H1 (cell line): ENCODE results near the gene SPTY2D1. TPM values are rescaled to one million over a fixed set of nuclear protein-coding genes. Genes with fewer than 3 reads are reported as not detected.

Experiments
- CTCF ChIA-PET: fragments of 300-600 bp; sonication (Branson Sonifier 250); formaldehyde crosslinking; loops from one replicate; lab custom pipeline; 2021; ENCODE audit not compliant: partially characterized antibody; lab: Charles Lee
- POLR2A ChIA-PET: fragments of 300-600 bp; sonication (Branson Sonifier 250); formaldehyde crosslinking; loops from one replicate; lab custom pipeline; 2021; ENCODE audit warnings: inconsistent platforms; ENCODE audit not compliant: partially characterized antibody; lab: Charles Lee
- DNase-seq, 2 experiments: peaks; one replicate each; pipeline versions ENCODE4 v3.0.0 to v3.0.0-alpha.2; 2010 to 2022; ENCODE audit warnings: low spot score in 2 of 2, low read depth in 1 of 2, mixed read lengths in 1 of 2
- FAIRE-seq: peaks from 2 replicates; lab custom pipeline; 2011; peaks lifted over from hg19 to GRCh38; lab: Jason Lieb, UNC
- H2AFZ ChIP-seq: 2 replicates; pipeline ENCODE4 v1.8.1; 2012; ENCODE audit warnings: low read length, inconsistent platforms
- H2AK5ac ChIP-seq: 2 replicates; pipeline ENCODE4 v1.6.1; 2013; ENCODE audit warnings: low read depth, low read length
- H2BK120ac ChIP-seq: replicated peaks from 2 replicates; pipeline ENCODE3; 2013; ENCODE audit warnings: low read depth, low read length, inconsistent platforms
- H2BK12ac ChIP-seq: 2 replicates; pipeline ENCODE4 v1.6.1; 2013; ENCODE audit warnings: low read depth, low read length
- H2BK15ac ChIP-seq: 2 replicates; pipeline ENCODE4 v1.6.1; 2013; ENCODE audit warnings: low read length
- H2BK20ac ChIP-seq: 2 replicates; pipeline ENCODE4 v1.6.1; 2013; ENCODE audit warnings: low read length
- H2BK5ac ChIP-seq: 2 replicates; pipeline ENCODE4 v1.6.1; 2013; ENCODE audit warnings: low read depth, low read length
- H3K14ac ChIP-seq: 2 replicates; pipeline ENCODE4 v1.6.1; 2013; ENCODE audit warnings: inconsistent platforms; ENCODE audit not compliant: insufficient read length
- H3K18ac ChIP-seq: 2 replicates; pipeline ENCODE4 v1.6.1; 2013; ENCODE audit warnings: low read length; ENCODE audit errors: extremely low read depth
- H3K23ac ChIP-seq: 2 replicates; pipeline ENCODE4 v1.6.1; 2013; ENCODE audit warnings: inconsistent platforms; ENCODE audit not compliant: insufficient read length
- H3K23me2 ChIP-seq: 2 replicates; pipeline ENCODE4 v1.6.1; 2013; ENCODE audit warnings: low read depth, low read length
- H3K27ac ChIP-seq: 2 replicates; pipeline ENCODE4 v1.6.1; 2011; ENCODE audit warnings: low read depth, low read length, inconsistent platforms
- H3K27me3 ChIP-seq, 4 experiments: replicated peaks in 1 of 4; 1 replicate in 1 of 4; 2 replicates in 3 of 4; pipeline versions ENCODE4 v1.6.1 to v1.8.1; 2011 to 2013; ENCODE audit warnings: low read length in 3 of 4, mild to moderate bottlenecking in 3 of 4, inconsistent platforms in 2 of 4, mixed read lengths in 2 of 4, moderate library complexity in 1 of 4; ENCODE audit not compliant: control insufficient read depth in 3 of 4, insufficient read depth in 3 of 4; ENCODE audit errors: extremely low read depth in 1 of 4
- H3K36me3 ChIP-seq, 4 experiments: 2 replicates each; pipeline versions ENCODE4 v1.6.1 to v1.8.1; 2011 to 2013; ENCODE audit warnings: mild to moderate bottlenecking in 4 of 4, low read length in 3 of 4, moderate library complexity in 2 of 4, control low read depth in 1 of 4, inconsistent platforms in 1 of 4; ENCODE audit not compliant: insufficient read depth in 4 of 4, control insufficient read depth in 2 of 4
- H3K4ac ChIP-seq: replicated peaks from 2 replicates; pipeline ENCODE3; 2013; ENCODE audit warnings: low read length, low read depth, mixed read lengths, inconsistent platforms; ENCODE audit not compliant: insufficient read length
- H3K4me1 ChIP-seq, 4 experiments: replicated peaks in 1 of 4; 1 replicate in 1 of 4; 2 replicates in 3 of 4; pipeline versions ENCODE4 v1.6.1 to v1.8.1; 2011 to 2013; ENCODE audit warnings: low read length in 3 of 4, inconsistent platforms in 2 of 4, mixed read lengths in 1 of 4; ENCODE audit not compliant: insufficient read depth in 4 of 4, control insufficient read depth in 3 of 4
- H3K4me2 ChIP-seq, 2 experiments: 2 replicates each; pipeline versions ENCODE4 v1.6.1 to v1.8.1; 2011 to 2013; ENCODE audit warnings: low read depth in 2 of 2, low read length in 2 of 2, control low read depth in 1 of 2, inconsistent platforms in 1 of 2, mild to moderate bottlenecking in 1 of 2; ENCODE audit not compliant: insufficient read depth in 1 of 2
- H3K4me3 ChIP-seq, 4 experiments: fragments of 200-600, 300-600 bp in 1 of 4; sonication (generic), shearing (Covaris generic), sonication (Bioruptor Twin) in 1 of 4; 2 replicates each; pipeline versions ENCODE4 v1.5.1 to v1.8.1; 2011 to 2016; ENCODE audit warnings: low read length in 4 of 4, low read depth in 3 of 4, control low read depth in 2 of 4, inconsistent platforms in 2 of 4, mild to moderate bottlenecking in 2 of 4, mixed read lengths in 1 of 4, moderate library complexity in 1 of 4; ENCODE audit not compliant: insufficient read depth in 2 of 4; ENCODE audit errors: extremely low read depth in 1 of 4
- H3K56ac ChIP-seq: replicated peaks from 2 replicates; pipeline ENCODE3; 2013; ENCODE audit warnings: low read depth, mild to moderate bottlenecking, mixed read lengths, low read length, inconsistent platforms; ENCODE audit not compliant: insufficient read length
- H3K79me1 ChIP-seq: 2 replicates; pipeline ENCODE4 v1.6.1; 2013; ENCODE audit warnings: low read depth, low read length, control low read depth
- H3K79me2 ChIP-seq, 2 experiments: 2 replicates each; pipeline versions ENCODE4 v1.6.1 to v1.8.1; 2012 to 2013; ENCODE audit warnings: low read length in 2 of 2, mild to moderate bottlenecking in 2 of 2, inconsistent platforms in 1 of 2; ENCODE audit not compliant: insufficient read depth in 2 of 2, control insufficient read depth in 1 of 2
- H3K9ac ChIP-seq, 4 experiments: replicated peaks in 1 of 4; 1 replicate in 1 of 4; 2 replicates in 3 of 4; pipeline versions ENCODE4 v1.6.1 to v1.8.1; 2011 to 2013; ENCODE audit warnings: low read depth in 3 of 4, low read length in 3 of 4, control low read depth in 2 of 4, mild to moderate bottlenecking in 2 of 4, moderate library complexity in 2 of 4, inconsistent platforms in 1 of 4; ENCODE audit errors: extremely low read depth in 1 of 4
- H3K9me3 ChIP-seq, 2 experiments: 2 replicates each; pipeline versions ENCODE4 v1.6.1 to v1.8.1; 2012 to 2013; ENCODE audit warnings: mild to moderate bottlenecking in 2 of 2, moderate library complexity in 2 of 2, control low read depth in 1 of 2, inconsistent platforms in 1 of 2, low read depth in 1 of 2, low read length in 1 of 2, mixed read lengths in 1 of 2; ENCODE audit not compliant: insufficient read depth in 2 of 2
- H4K20me1 ChIP-seq, 2 experiments: replicated peaks in 1 of 2; 2 replicates each; pipeline versions ENCODE3 to v1.8.1; 2011 to 2013; ENCODE audit warnings: inconsistent platforms in 2 of 2, low read length in 2 of 2, mild to moderate bottlenecking in 1 of 2; ENCODE audit not compliant: insufficient read depth in 2 of 2, control insufficient read depth in 1 of 2
- H4K5ac ChIP-seq: 2 replicates; pipeline ENCODE4 v1.6.1; 2013; ENCODE audit warnings: low read length, low read depth, mixed read lengths, inconsistent platforms; ENCODE audit not compliant: insufficient read length
- H4K8ac ChIP-seq: 2 replicates; pipeline ENCODE4 v1.8.0; 2013; ENCODE audit warnings: mild to moderate bottlenecking, moderate library complexity, low read length, inconsistent platforms; ENCODE audit not compliant: insufficient read depth; ENCODE audit errors: extremely low read depth
- H4K91ac ChIP-seq: replicated peaks from 2 replicates; pipeline ENCODE3; 2013; ENCODE audit warnings: low read length, mixed read lengths, inconsistent platforms; ENCODE audit not compliant: insufficient read length
- CBX5 ChIP-seq: fragments of 300-800, 300-1000 bp; sonication (generic); IDR thresholded peaks from 2 replicates; pipeline ENCODE4 v1.7.1; 2016; ENCODE audit warnings: antibody characterized with exemption, low read length, low read depth
- CTBP2 ChIP-seq: IDR thresholded peaks from 2 replicates; pipeline ENCODE4 v1.7.0; 2011; ENCODE audit warnings: borderline replicate concordance, mild to moderate bottlenecking, moderate library complexity, mixed read lengths, low read length; ENCODE audit not compliant: insufficient read depth, insufficient read length
- EP300 ChIP-seq, 2 experiments: IDR thresholded peaks; 1 replicate in 1 of 2; 2 replicates in 1 of 2; pipeline ENCODE4 v1.6.1; 2011 to 2012; ENCODE audit warnings: low read depth in 2 of 2, low read length in 2 of 2, mild to moderate bottlenecking in 2 of 2, borderline replicate concordance in 1 of 2, inconsistent platforms in 1 of 2, moderate library complexity in 1 of 2
- HDAC2 ChIP-seq, 2 experiments: fragments of 300-600 bp in 1 of 2; sonication (generic) in 1 of 2; IDR thresholded peaks; 2 replicates each; pipeline ENCODE4 v1.6.1; 2011 to 2012; ENCODE audit warnings: low read depth in 2 of 2, low read length in 2 of 2, mild to moderate bottlenecking in 2 of 2, moderate library complexity in 2 of 2, borderline replicate concordance in 1 of 2, inconsistent platforms in 1 of 2
- MAFK ChIP-seq: IDR thresholded peaks from 2 replicates; pipeline ENCODE4 v1.6.1; 2012; ENCODE audit warnings: low read depth, mild to moderate bottlenecking, improper control_type of control experiment, low read length
- MAX ChIP-seq: IDR thresholded peaks from 2 replicates; pipeline ENCODE4 v1.6.1; 2012; ENCODE audit warnings: inconsistent platforms
- NANOG ChIP-seq: IDR thresholded peaks from 2 replicates; pipeline ENCODE4 v1.6.1; 2011; ENCODE audit warnings: low read length, low read depth, mild to moderate bottlenecking, inconsistent platforms; ENCODE audit not compliant: insufficient read depth, poor library complexity, severe bottlenecking
- POLR2AphosphoS5 ChIP-seq: IDR thresholded peaks from 2 replicates; pipeline ENCODE4 v1.6.1; 2011; ENCODE audit warnings: low read depth, low read length
- RBBP5 ChIP-seq: IDR thresholded peaks from 2 replicates; pipeline ENCODE4 v1.7.1; 2012; ENCODE audit warnings: low read depth, mild to moderate bottlenecking, inconsistent platforms, low read length, moderate library complexity, borderline replicate concordance
- SUZ12 ChIP-seq: fragments of 200-600 bp; sonication (generic); IDR thresholded peaks from 2 replicates; pipeline ENCODE4 v1.6.1; 2012; ENCODE audit warnings: mild to moderate bottlenecking, inconsistent platforms, low read length, moderate library complexity, mixed read lengths
- TAF7 ChIP-seq: optimal IDR thresholded peaks from 2 replicates; pipeline ENCODE3; 2011; ENCODE audit warnings: low read depth, mild to moderate bottlenecking, inconsistent platforms, low read length, moderate library complexity, borderline replicate concordance
- USF2 ChIP-seq: IDR thresholded peaks from 2 replicates; pipeline ENCODE4 v1.6.1; 2011; ENCODE audit warnings: low read length, improper control_type of control experiment
- polyA plus RNA-seq, 7 experiments: library from polyadenylated mRNA; depleted of rRNA in 3 of 7; stranded (reverse) in 5 of 7; unstranded in 2 of 7; fragments of >200 nt in 5 of 7; fragments of 200-250 nt in 2 of 7; gene quantifications; 1 replicate in 5 of 7; 2 replicates in 1 of 7; 4 replicates in 1 of 7; pipeline versions ENCODE4 v1.2.1 to v1.2.3, GENCODE V29; 2011 to 2013; ENCODE audit warnings: missing spikeins in 2 of 7, mixed read lengths in 2 of 7
- total RNA-seq: library from RNA; stranded (reverse); fragmentation: NEBNext Ultra II Directional; extraction: Animal tissue kit (Norgen Biotek cat#: 25700); gene quantifications from 2 replicates; pipeline ENCODE4 v1.2.1, GENCODE V29; 2021

The SPTY2D1 gene
- total and polyA plus RNA-seq, 2 of the 8 experiments (the other 6 are each of a cell fraction or from before 2014, with no cell fraction given), result 4.9 to 17.6 TPM

GRCh38 chr11:18564149-18564548, 70.0 kb downstream of the SPTY2D1 start:
- Histone ChIP-seq H3K4me3 (no peak overlapping the region), H4K5ac (no peak overlapping the region), H2BK120ac (no peak overlapping the region), H4K8ac (no peak overlapping the region), H3K27ac (no peak overlapping the region), H4K20me1 (no peaks in the 10 kb centered on the region), H3K4ac (no peak overlapping the region), H3K4me1 (no peaks in the 10 kb centered on the region), H3K9ac (no peak overlapping the region), H3K56ac (no peak overlapping the region), H2BK12ac (no peak overlapping the region), H3K23ac (no peak overlapping the region), H3K27me3 (no peaks in the 10 kb centered on the region), H2AK5ac (no peak overlapping the region), H3K79me2 (no peaks in the 10 kb centered on the region)
- ChIA-PET POLR2A (interaction anchor here (0.8 to 1.7 kb wide), 2 partner anchors 19 to 24 kb away, joined by 4 to 5 read pairs; partner anchors contain the start of gene UEVLD), CTCF (interaction anchor here (0.6 to 1.3 kb wide), 2 partner anchors 87 to 141 kb away, joined by 3 to 4 read pairs; no protein-coding TSS in a partner anchor)
- TF ChIP-seq HDAC2 (IDR thresholded peaks at IDR 0.05; ENCODE audit: borderline replicate concordance in 1 of 2, low read depth in 2 of 2, low read length in 2 of 2), result no peak
- TF ChIP-seq CTBP2, result no peak
- TF ChIP-seq MAFK, result no peak
- TF ChIP-seq POLR2AphosphoS5, result no peak
- TF ChIP-seq CBX5, result no peak
- TF ChIP-seq EP300 (IDR thresholded peaks at IDR 0.05; ENCODE audit: borderline replicate concordance in 1 of 2, low read depth in 2 of 2, low read length in 2 of 2), result no peak
- no peak for TF ChIP-seq SUZ12
- TF ChIP-seq NANOG, result no peak
- no peak for TF ChIP-seq USF2
- no peak for TF ChIP-seq MAX
- no peak for TF ChIP-seq RBBP5
- TF ChIP-seq TAF7, result no peak
- TF ChIP-seq, all 59 proteins: peak for 0
- FAIRE-seq (no peak), DNase-seq (no peak)
- peaks cover 0 to 2% (median 0%) of the 10 kb centered on the region in 4 experiments; a peak in 3 of 8 replicates for H3K36me3 ChIP-seq
- no peak overlapping the region for H2AFZ ChIP-seq
- H3K9me3 ChIP-seq, result no peaks in the 10 kb centered on the region
- no peak overlapping the region for H2BK5ac ChIP-seq
- no peaks in the 10 kb centered on the region for H3K79me1 ChIP-seq
- H2BK15ac ChIP-seq, result no peak overlapping the region
- H3K4me2 ChIP-seq, result no peak overlapping the region
- no peak overlapping the region for H4K91ac ChIP-seq
- H3K14ac ChIP-seq, result no peak overlapping the region
- no peak overlapping the region for H3K18ac ChIP-seq
- H3K23me2 ChIP-seq, result no peaks in the 10 kb centered on the region
- no peak overlapping the region for H2BK20ac ChIP-seq
